Epidermal melanocyte (primary cell): ENCODE measurements around the gene HEY2.
"Not testable (repeated sequence)": the region's sequence is repeated elsewhere in the genome, so short reads cannot be mapped to it uniquely, and the experiment has no call there.

Experiments used
- DNase-seq: peaks from one replicate; pipeline ENCODE4 v3.0.0; 2011; ENCODE audit warnings: low spot score; ENCODE audit not compliant: insufficient read length

HEY2 gene

DNA sequence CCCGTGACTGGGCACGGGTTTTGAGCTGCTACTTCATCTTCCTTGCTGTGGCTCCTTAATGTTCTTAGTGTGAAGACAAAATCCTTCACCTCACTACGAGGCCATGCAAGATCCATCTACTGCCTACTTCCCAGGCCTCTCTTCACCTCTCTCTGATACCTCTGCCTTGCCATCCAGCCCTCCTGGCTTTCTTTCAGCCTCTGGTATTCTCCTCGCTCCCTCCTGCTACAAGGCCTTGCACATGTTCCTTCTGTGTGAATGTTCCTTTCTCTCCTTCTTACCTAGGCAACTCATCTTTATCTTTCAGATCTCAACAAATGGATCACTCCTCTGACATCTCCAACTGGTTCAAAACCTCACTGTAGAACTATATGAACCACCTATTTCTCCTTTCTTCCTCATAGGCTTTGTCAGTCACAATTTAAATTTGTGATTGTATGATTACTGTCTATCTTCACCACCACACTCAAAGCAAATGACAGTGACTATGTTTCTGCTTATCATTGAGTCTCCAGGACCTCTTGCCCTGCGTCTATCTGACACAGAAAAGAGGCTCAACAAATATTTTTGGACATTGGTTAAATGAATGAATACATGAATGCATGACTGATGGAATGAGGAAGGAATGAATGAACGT, 19.8 kb downstream of the HEY2 start:
- DNase-seq: no peak

DNA sequence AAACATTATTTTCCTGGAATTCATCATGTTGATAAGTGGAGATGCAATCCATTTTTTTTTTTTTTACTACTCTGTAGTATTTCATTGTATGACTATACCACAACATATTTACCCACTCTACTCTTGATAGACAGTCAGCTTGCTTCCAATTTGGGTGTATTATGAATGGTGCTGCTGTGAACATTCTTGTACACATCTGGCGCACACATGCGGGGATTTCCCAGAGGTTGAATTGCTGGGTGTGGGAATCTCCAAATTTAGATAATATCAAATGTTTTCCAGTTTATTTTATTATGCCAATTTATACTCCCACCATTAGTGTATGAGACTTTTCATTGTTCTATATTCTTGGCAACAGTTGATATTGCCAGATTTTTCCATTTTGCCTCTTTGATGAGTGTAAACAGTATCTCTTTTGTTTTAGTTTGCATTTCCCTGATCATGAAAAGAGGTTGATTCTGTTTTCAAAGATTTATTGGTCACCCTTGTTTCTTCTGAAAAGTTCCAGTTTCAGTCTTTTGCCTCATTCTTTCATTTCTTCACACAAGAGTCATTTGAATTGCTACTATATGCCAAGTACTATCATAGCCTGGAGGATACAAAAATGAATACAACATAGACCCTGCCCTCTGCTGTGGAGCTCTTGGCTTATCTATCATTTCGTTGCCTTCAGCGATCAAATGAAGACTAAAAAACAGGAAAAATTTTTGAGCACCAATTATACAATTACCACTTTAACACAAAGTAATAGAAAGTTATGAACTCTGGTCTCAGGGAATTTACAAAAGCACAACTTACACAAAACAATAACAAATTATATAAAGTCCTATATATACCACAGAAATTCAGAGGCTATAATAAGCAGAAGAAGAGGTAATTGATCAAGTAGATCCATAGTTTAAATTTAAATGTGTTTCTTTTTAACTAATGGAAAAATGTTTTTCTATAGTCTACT, 24.2 kb downstream of the HEY2 start:
- no peak for DNase-seq

GRCh38 chr6:125776107-125776826, 26.8 kb downstream of the HEY2 start:
- not testable (repeated sequence) for DNase-seq

DNA sequence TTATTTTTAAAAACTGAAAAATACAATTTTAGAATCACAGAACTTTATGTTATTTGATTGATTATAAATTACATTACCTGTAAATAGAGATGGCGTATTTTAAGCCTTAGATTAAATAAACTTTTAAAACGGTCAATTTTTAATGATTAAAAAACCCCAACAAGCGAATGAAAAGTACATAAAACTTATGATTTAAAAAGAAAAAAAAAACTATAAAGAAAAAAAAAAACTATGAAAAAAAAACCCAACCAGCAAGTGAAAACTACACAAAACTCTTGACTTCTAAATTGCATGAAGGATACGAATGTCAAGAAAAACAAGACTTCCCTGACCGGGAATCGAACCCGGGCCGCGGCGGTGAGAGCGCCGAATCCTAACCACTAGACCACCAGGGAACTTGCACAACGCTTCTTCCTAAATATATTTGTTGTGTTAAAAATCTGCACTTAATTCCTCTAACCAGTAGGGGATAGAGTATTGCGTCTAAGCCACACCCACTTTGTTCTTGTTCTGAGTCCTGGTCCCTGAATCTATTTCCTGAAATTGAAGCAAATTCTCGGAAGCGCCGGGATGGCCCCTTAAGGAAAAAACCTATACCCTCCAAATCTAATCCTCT, 30.6 kb downstream of the HEY2 start:
- DNase-seq: peak; percentile 86

GRCh38 chr6:125780540-125781313, 31.3 kb downstream of the HEY2 start:
- DNase-seq: no peak

- no peak for DNase-seq
Observed at GRCh38 chr6:125781314-125781868, 32.0 kb downstream of the HEY2 start.

DNA sequence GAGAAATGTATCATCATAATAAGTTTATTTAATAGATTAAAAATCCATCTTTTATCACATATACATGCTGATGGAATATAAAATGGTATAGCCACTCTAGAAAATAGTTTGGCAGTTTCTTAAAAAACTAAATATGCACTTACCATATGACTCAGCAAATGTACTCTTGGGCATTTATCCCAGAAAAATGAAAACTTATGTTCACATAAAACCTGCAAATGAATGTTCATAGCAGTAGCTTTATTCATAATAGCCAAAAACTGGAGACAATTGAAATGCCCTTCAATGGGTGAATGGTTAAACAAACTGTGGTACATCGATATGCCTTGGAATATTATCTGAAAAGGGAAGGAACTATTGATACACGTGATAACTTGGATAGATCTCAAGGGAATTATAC, 34.9 kb downstream of the HEY2 start:
- DNase-seq: no peak

DNA sequence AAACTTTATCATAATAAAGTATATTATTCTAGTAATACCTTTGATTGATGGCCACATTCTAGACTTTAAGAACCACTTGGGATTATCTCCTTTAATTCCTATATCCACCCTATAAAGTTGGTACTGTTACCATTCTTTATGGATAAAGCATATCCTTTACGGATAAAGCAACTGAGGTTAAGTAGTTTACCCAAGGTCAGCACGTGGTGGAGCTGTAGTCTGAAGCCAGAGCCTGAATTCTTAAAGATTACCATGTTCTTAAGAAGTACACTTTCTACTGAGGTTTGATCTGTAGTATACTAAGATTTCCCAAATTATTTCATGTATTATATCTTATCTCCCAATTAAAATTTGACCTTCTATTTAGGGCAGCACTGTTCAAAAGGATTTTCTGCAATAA, 38.4 kb downstream of the HEY2 start:
- no peak for DNase-seq

DNA sequence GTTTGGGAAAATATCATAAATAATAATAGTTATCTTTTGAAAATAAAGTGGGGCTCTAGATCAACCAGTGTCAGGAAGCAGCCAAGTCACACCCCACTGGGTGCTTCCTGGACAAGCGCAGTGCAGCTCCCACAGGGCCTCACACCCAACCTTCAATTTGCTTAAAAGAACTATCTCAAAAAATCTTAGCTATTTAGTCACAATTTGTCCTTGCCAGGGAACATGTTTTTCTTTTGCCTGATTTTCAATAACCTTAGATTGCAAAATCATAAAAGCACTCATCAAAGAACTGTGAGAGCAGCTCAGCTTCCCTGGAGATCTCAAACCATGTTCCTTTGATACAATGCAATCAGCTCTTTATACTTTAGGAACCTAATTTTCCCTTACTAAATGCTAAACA, 39.7 kb downstream of the HEY2 start:
- no peak for DNase-seq

GRCh38 chr6:125789576-125790357, 40.3 kb downstream of the HEY2 start:
- no peak for DNase-seq

GRCh38 chr6:125790358-125791150, 41.1 kb downstream of the HEY2 start, which contains the start of gene NCOA7:
TSS of gene NCOA7 (plus strand) at chr6:125790960. CDS start at chr6:125815355, 24,395 bp downstream.
- DNase-seq: peak; percentile 71

DNA sequence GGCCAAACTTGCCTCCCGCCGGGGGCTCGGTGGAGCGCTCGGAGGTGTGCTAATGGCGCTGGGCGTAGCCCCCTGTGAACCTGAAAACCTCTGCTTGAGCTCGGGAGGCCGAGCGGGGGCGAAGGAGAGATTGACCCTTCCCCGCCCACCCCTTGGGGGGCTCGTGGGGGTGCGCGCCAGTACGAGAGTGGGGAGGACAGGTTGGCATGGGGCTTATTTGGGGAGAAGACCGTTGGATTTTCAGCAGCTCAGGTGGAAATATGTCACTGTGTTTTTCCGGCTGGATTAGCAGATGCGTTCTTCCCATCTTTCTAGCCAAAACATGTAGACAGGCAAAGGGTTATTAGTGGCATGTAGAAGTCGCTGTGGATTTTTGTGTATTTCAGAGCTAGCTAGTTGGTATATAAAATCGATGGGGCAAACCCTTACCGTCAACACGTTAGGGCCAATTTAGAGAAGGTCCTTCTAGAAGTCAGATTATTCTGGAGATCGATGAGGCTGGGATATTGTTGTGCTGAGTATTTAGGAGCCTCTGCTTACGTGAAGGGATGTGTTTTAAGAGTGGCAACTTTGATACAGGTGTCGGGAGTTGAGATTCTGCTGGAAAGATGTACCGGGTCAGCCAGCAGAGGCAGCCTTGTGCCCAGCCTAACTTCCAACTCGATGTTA, 41.9 kb downstream of the HEY2 start:
- no peak for DNase-seq

DNA sequence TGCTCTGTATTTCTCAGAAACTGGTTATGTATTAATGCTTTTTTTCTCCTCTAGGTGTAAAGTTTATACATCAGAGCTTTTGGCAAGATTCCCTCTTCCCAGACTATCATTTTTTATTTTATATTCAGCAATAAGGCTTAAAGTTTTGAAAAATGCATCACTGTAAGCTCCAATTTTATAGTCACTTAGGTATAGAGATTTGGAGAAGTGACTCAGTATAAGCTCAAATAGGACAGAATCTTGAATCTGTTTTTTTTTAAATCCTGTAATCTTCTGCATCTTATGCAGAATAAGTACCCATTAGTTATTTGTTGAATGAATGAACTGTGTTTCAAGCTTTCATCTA, 42.4 kb downstream of the HEY2 start:
- DNase-seq: no peak

- DNase-seq: no peak
Observed at GRCh38 chr6:125792172-125792571, 42.7 kb downstream of the HEY2 start.

GRCh38 chr6:125792680-125793079, 43.2 kb downstream of the HEY2 start:
- no peak for DNase-seq

GRCh38 chr6:125793280-125793679, 43.8 kb downstream of the HEY2 start:
- DNase-seq: no peak

- DNase-seq: no peak
Observed at GRCh38 chr6:125793863-125794262, 44.4 kb downstream of the HEY2 start.
